Keratinocyte (primary cell): ENCODE data around the gene DESI1. TPM values are rescaled to one million over a fixed set of nuclear protein-coding genes. Genes with fewer than 3 reads are reported as not detected.

Experiments used
- DNase-seq: peaks from one replicate; pipeline ENCODE4 v3.0.0-alpha.2; 2011; ENCODE audit warnings: low read depth, missing footprints, low spot score
- FAIRE-seq: peaks from 2 replicates; lab custom pipeline; 2011; peaks lifted over from hg19 to GRCh38; lab: Jason Lieb, UNC
- H2AFZ ChIP-seq: 2 replicates; pipeline ENCODE4 v1.6.0; 2012; ENCODE audit warnings: low read length, control low read depth, inconsistent platforms; ENCODE audit not compliant: control insufficient read depth
- H3K27ac ChIP-seq: 2 replicates; pipeline ENCODE4 v1.5.1; 2011; ENCODE audit warnings: low read length; ENCODE audit not compliant: control insufficient read depth, insufficient read depth
- H3K27me3 ChIP-seq: 3 replicates; pipeline ENCODE4 v1.6.0; 2011; ENCODE audit warnings: low read length; ENCODE audit not compliant: control insufficient read depth, insufficient read depth; ENCODE audit errors: extremely low read depth
- H3K36me3 ChIP-seq, 2 experiments: 2 replicates in 1 of 2; 3 replicates in 1 of 2; pipeline ENCODE4 v1.5.1; 2011; ENCODE audit warnings: low read length in 2 of 2, mild to moderate bottlenecking in 1 of 2; ENCODE audit not compliant: control insufficient read depth in 2 of 2, insufficient read depth in 2 of 2; ENCODE audit errors: extremely low read depth in 1 of 2
- H3K4me1 ChIP-seq: 3 replicates; pipeline ENCODE4 v1.5.1; 2011; ENCODE audit warnings: low read length; ENCODE audit not compliant: control insufficient read depth, insufficient read depth; ENCODE audit errors: extremely low read depth
- H3K4me2 ChIP-seq: 3 replicates; pipeline ENCODE4 v1.6.0; 2011; ENCODE audit warnings: low read depth, low read length; ENCODE audit not compliant: control insufficient read depth, insufficient read depth; ENCODE audit errors: extremely low read depth
- H3K4me3 ChIP-seq, 3 experiments: fragments of 200-600 bp in 1 of 3; sonication (generic) in 1 of 3; 2 replicates in 2 of 3; 3 replicates in 1 of 3; pipeline ENCODE4 v1.5.1; 2011 to 2016; ENCODE audit warnings: low read length in 3 of 3, mild to moderate bottlenecking in 3 of 3, control low read depth in 2 of 3, inconsistent platforms in 1 of 3, low read depth in 1 of 3, mixed read lengths in 1 of 3, mixed run types in 1 of 3, moderate library complexity in 1 of 3; ENCODE audit not compliant: control insufficient read depth in 2 of 3, insufficient read depth in 2 of 3; ENCODE audit errors: extremely low read depth in 1 of 3
- H3K79me2 ChIP-seq: 2 replicates; pipeline ENCODE4 v1.6.0; 2012; ENCODE audit warnings: low read length; ENCODE audit not compliant: control insufficient read depth, insufficient read depth
- H3K9ac ChIP-seq: 3 replicates; pipeline ENCODE4 v1.6.0; 2011; ENCODE audit warnings: low read length; ENCODE audit not compliant: control insufficient read depth, insufficient read depth; ENCODE audit errors: extremely low read depth
- H3K9me1 ChIP-seq: 3 replicates; pipeline ENCODE4 v1.6.0; 2011; ENCODE audit warnings: low read length; ENCODE audit not compliant: control insufficient read depth, insufficient read depth; ENCODE audit errors: extremely low read depth
- H3K9me3 ChIP-seq: 2 replicates; pipeline ENCODE4 v1.5.1; 2012; ENCODE audit warnings: low read depth, low read length; ENCODE audit not compliant: control insufficient read depth
- H4K20me1 ChIP-seq: 3 replicates; pipeline ENCODE4 v1.6.0; 2011; ENCODE audit warnings: low read length; ENCODE audit not compliant: control insufficient read depth, insufficient read depth; ENCODE audit errors: extremely low read depth
- EZH2 ChIP-seq: IDR thresholded peaks from one replicate; pipeline ENCODE4 v1.6.1; 2012; ENCODE audit warnings: inconsistent platforms, mild to moderate bottlenecking, low read length, moderate library complexity
- dilution Hi-C: fragments of 300-500 bp; cut with MboI; formaldehyde crosslinking; loops from one replicate; pipeline ENCODE4 v1.7.0; 2020; ENCODE audit warnings: low sequenced_read_pairs; ENCODE audit not compliant: extremely low pct_ligation_motif_present
- polyA plus RNA-seq, 5 experiments: library from polyadenylated mRNA; depleted of rRNA in 3 of 5; stranded (reverse) in 3 of 5; stranded (forward) in 1 of 5; unstranded in 1 of 5; fragments of >200 nt; gene quantifications; 1 replicate in 1 of 5; 2 replicates in 3 of 5; 3 replicates in 1 of 5; pipeline versions ENCODE4 v1.2.1 to v1.2.3, GENCODE V29; 2011 to 2012; ENCODE audit warnings: missing spikeins in 2 of 5, low read depth in 1 of 5, low replicate concordance in 1 of 5
- TF ChIP-seq, protein P1 (sequence below), 3 experiments: IDR thresholded peaks in 1 of 3; conservative IDR thresholded peaks in 1 of 3; optimal IDR thresholded peaks in 1 of 3; 2 replicates in 2 of 3; 3 replicates in 1 of 3; pipeline versions ENCODE3 to v1.5.1; 2011; ENCODE audit warnings: low read length in 3 of 3, mild to moderate bottlenecking in 3 of 3, moderate library complexity in 2 of 3, control low read depth in 1 of 3, inconsistent platforms in 1 of 3; ENCODE audit not compliant: insufficient read depth in 2 of 3; ENCODE audit errors: extremely low read depth in 1 of 3

DESI1 gene
- polyA plus RNA-seq, 1 donor (not counting 4 experiments of a cell fraction or from before 2014, with no cell fraction given): 32.8 TPM

DNA sequence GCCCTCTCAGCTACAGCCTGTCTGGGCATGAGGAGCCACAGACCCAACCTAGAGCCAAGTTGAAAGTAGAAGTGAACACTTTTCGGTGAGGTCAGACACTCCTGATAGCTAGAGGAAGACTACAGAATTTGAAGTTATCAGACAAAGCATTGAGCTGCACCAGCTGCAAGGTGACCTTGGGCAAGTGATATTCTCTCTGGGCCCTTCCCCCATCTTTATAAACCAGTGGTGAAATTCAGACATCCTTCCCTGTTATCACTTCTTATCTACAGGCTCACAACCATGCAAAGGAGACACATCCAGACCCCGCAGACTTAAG is 23.2 kb downstream of the DESI1 start:
- Histone ChIP-seq H3K9me1 (peaks cover 5% of the 10 kb centered on the region), H3K27me3 (no peaks in the 10 kb centered on the region), H3K4me2 (peak overlapping the region; percentile 83), H4K20me1 (no peaks in the 10 kb centered on the region), H3K27ac (peak overlapping the region; percentile 91), H3K79me2 (no peaks in the 10 kb centered on the region), H3K4me3 (peak overlapping the region in 2 of 3 experiments; percentile 16 to 37), H2AFZ (no peak overlapping the region), H3K9me3 (no peaks in the 10 kb centered on the region), H3K4me1 (peaks cover 30% of the 10 kb centered on the region), H3K9ac (peak overlapping the region; percentile 34), H3K36me3 (peaks cover 16 to 27% of the 10 kb centered on the region in 2 experiments)
- FAIRE-seq (peak; percentile 39), DNase-seq (no peak)
- TF ChIP-seq EZH2: no peak
- TF ChIP-seq, protein P1, sequence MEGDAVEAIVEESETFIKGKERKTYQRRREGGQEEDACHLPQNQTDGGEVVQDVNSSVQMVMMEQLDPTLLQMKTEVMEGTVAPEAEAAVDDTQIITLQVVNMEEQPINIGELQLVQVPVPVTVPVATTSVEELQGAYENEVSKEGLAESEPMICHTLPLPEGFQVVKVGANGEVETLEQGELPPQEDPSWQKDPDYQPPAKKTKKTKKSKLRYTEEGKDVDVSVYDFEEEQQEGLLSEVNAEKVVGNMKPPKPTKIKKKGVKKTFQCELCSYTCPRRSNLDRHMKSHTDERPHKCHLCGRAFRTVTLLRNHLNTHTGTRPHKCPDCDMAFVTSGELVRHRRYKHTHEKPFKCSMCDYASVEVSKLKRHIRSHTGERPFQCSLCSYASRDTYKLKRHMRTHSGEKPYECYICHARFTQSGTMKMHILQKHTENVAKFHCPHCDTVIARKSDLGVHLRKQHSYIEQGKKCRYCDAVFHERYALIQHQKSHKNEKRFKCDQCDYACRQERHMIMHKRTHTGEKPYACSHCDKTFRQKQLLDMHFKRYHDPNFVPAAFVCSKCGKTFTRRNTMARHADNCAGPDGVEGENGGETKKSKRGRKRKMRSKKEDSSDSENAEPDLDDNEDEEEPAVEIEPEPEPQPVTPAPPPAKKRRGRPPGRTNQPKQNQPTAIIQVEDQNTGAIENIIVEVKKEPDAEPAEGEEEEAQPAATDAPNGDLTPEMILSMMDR (optimal IDR thresholded peaks at IDR 0.05 in 1 of 3, IDR thresholded peaks at IDR 0.05 in 1 of 3, conservative IDR thresholded peaks at IDR 0.05 in 1 of 3; ENCODE audit: extremely low read depth in 1 of 3, insufficient read depth in 2 of 3, low read length in 3 of 3): peak in 1 of 3 experiments; percentile 8
- dilution Hi-C loops: no loop called here

DNA sequence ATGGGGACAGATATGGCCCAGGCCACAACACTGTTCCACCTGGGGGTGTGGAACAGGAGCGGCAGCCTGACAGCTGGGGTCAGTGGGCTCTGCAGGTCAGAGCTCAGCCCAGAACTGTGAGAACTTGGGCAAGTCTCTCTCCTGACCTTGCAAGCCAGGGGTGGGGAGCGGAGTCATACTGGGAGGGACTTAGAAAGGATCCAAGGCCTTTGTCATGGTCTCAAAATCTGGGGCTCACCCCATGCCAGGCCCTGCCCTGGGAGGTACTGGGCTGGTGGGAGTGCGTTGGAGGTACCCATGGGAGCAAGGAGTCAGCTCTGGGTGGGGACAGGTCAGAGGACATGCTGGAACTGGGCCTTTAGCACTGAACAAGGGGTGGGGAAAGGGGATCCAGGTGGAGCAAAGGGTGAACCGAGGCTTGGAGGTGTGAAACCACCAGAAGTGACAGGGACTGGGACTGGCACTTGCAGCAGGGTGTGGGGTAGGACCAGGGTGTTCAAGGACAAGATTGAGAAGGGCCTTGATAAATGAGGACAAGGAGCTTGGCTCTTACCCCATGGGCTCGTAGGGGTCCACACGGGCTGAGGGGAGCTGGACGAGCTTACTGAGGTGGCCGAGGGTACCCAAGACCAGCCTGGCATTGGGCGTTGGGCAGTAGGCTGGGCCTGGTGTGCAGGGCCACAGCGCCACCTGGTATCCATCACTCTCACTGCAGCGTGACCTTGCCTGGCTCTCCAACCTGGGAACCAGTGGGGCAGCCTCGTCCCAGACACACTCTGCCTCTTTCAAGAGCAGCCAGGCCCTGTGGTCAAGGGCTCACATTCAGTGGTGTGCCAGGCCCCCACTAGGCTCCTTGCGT is 23.8 kb downstream of the DESI1 start:
- DNase-seq (no peak), FAIRE-seq (peak; percentile 65)
- H3K4me1 ChIP-seq: peaks cover 30% of the 10 kb centered on the region
- H3K79me2 ChIP-seq: no peaks in the 10 kb centered on the region
- dilution Hi-C loops: no loop called here
- peaks cover 11 to 23% of the 10 kb centered on the region in 2 experiments for H3K36me3 ChIP-seq
- H3K27me3 ChIP-seq: no peaks in the 10 kb centered on the region
- peak overlapping the region; percentile 91 for H3K27ac ChIP-seq
- peak overlapping the region in 1 of 3 experiments; percentile 37 for H3K4me3 ChIP-seq
- no peaks in the 10 kb centered on the region for H4K20me1 ChIP-seq
- no peak for TF ChIP-seq EZH2
- TF ChIP-seq, protein P1 (optimal IDR thresholded peaks at IDR 0.05 in 1 of 3, IDR thresholded peaks at IDR 0.05 in 1 of 3, conservative IDR thresholded peaks at IDR 0.05 in 1 of 3; ENCODE audit: extremely low read depth in 1 of 3, insufficient read depth in 2 of 3, low read length in 3 of 3): peak; percentile 84 to 100 (median 91)
- H3K9ac ChIP-seq: peak overlapping the region; percentile 34
- H3K9me3 ChIP-seq: no peaks in the 10 kb centered on the region
- peak overlapping the region; percentile 83 for H3K4me2 ChIP-seq
- no peak overlapping the region for H2AFZ ChIP-seq
- peaks cover 5% of the 10 kb centered on the region for H3K9me1 ChIP-seq
